Calu3 (cell line): ENCODE data around the gene PXMP2. TPM values are rescaled to one million over a fixed set of nuclear protein-coding genes. Genes with fewer than 3 reads are reported as not detected.

ENCODE experiments used
- BruUV-seq: library from RNA; stranded (reverse); fragments of 400-500 nt; replicated peaks from 2 replicates; lab custom pipeline; 2021; lab: Mats Ljungman, UMichigan
- CTCF ChIA-PET: fragments of 300-600 bp; sonication (Branson Sonifier 250); formaldehyde crosslinking; loops from one replicate; lab custom pipeline; 2022; ENCODE audit warnings: antibody characterized with exemption; lab: Charles Lee
- DNase-seq: peaks from one replicate; pipeline ENCODE4 v3.0.0; 2022
- H3K27ac Mint-ChIP-seq: one replicate; pipeline ENCODE4 v1.8.0; 2022; ENCODE audit warnings: mixed read lengths; ENCODE audit not compliant: unreplicated experiment
- H3K27me3 Mint-ChIP-seq: one replicate; pipeline ENCODE4 v1.8.0; 2022; ENCODE audit warnings: mixed read lengths; ENCODE audit not compliant: unreplicated experiment
- H3K36me3 Mint-ChIP-seq: one replicate; pipeline ENCODE4 v1.8.0; 2022; ENCODE audit warnings: mild to moderate bottlenecking, moderate library complexity, mixed read lengths; ENCODE audit not compliant: insufficient read depth, unreplicated experiment
- H3K4me1 Mint-ChIP-seq: one replicate; pipeline ENCODE4 v1.8.0; 2022; ENCODE audit warnings: mild to moderate bottlenecking, low read depth, mixed read lengths; ENCODE audit not compliant: unreplicated experiment
- H3K4me3 Mint-ChIP-seq: one replicate; pipeline ENCODE4 v1.8.0; 2022; ENCODE audit warnings: mild to moderate bottlenecking, low read depth, moderate library complexity, mixed read lengths; ENCODE audit not compliant: unreplicated experiment
- H3K9me3 Mint-ChIP-seq: one replicate; pipeline ENCODE4 v1.8.0; 2022; ENCODE audit warnings: low read depth, mixed read lengths; ENCODE audit not compliant: unreplicated experiment
- CTCF ChIP-seq: fragments of 200-600 bp; IDR thresholded peaks from one replicate; pipeline ENCODE4 v1.8.0; 2022; ENCODE audit warnings: antibody characterized with exemption; ENCODE audit not compliant: unreplicated experiment
- intact Hi-C: fragments of 100-400 bp; cut with micrococcal nuclease; formaldehyde crosslinking; loops from one replicate; pipeline ENCODE4 v1.10.0; 2022; ENCODE audit not compliant: unreplicated experiment
- total RNA-seq: library from RNA; stranded (reverse); gene quantifications from 2 replicates; pipeline ENCODE4 v1.2.3, GENCODE V29; 2022

PXMP2 gene
- total RNA-seq, 1 experiment from 2014 or later = 41.9 TPM

GRCh38 chr12:132736913-132737312 is 49.5 kb downstream of the PXMP2 start:
- intact Hi-C loops = no loop called here
- no peak overlapping the region for H3K4me3 Mint-ChIP-seq
- H3K36me3 Mint-ChIP-seq = peaks cover 96% of the 10 kb centered on the region
- DNase-seq = no peak
- CTCF ChIA-PET = no interaction called here
- no peak for TF ChIP-seq CTCF
- H3K4me1 Mint-ChIP-seq = no peaks in the 10 kb centered on the region
- H3K27me3 Mint-ChIP-seq = no peaks in the 10 kb centered on the region
- H3K27ac Mint-ChIP-seq = no peak overlapping the region
- no peaks in the 10 kb centered on the region for H3K9me3 Mint-ChIP-seq
- no TSS peak for BruUV-seq

- BruUV-seq = no TSS peak
- Mint-ChIP-seq H3K4me3 (no peak overlapping the region), H3K9me3 (peaks cover 3% of the 10 kb centered on the region), H3K27ac (no peak overlapping the region), H3K4me1 (peaks cover 17% of the 10 kb centered on the region), H3K36me3 (peaks cover 99% of the 10 kb centered on the region), H3K27me3 (no peaks in the 10 kb centered on the region)
- TF ChIP-seq CTCF = no peak
- intact Hi-C loops = no loop called here
- CTCF ChIA-PET = no interaction called here
- no peak for DNase-seq
Measured at GRCh38 chr12:132739600-132740312, 52.4 kb downstream of the PXMP2 start.

- Mint-ChIP-seq H3K4me3 (no peak overlapping the region), H3K4me1 (peaks cover 17% of the 10 kb centered on the region), H3K27ac (no peak overlapping the region), H3K27me3 (no peaks in the 10 kb centered on the region), H3K36me3 (peaks cover 99% of the 10 kb centered on the region), H3K9me3 (peaks cover 3% of the 10 kb centered on the region)
- DNase-seq = no peak
- intact Hi-C loops = no loop called here
- CTCF ChIA-PET = no interaction called here
- no peak for TF ChIP-seq CTCF
- BruUV-seq = no TSS peak
Measured at GRCh38 chr12:132740313-132740646, 52.9 kb downstream of the PXMP2 start.

GRCh38 chr12:132740652-132741051 is 53.3 kb downstream of the PXMP2 start:
- H3K27me3 Mint-ChIP-seq = no peaks in the 10 kb centered on the region
- DNase-seq = no peak
- no peak overlapping the region for H3K27ac Mint-ChIP-seq
- H3K9me3 Mint-ChIP-seq = peaks cover 3% of the 10 kb centered on the region
- peaks cover 17% of the 10 kb centered on the region for H3K4me1 Mint-ChIP-seq
- peaks cover 99% of the 10 kb centered on the region for H3K36me3 Mint-ChIP-seq
- CTCF ChIA-PET = no interaction called here
- no TSS peak for BruUV-seq
- intact Hi-C loops = no loop called here
- no peak for TF ChIP-seq CTCF
- H3K4me3 Mint-ChIP-seq = no peak overlapping the region
